ENCODE data around the gene GPX6. TPM values are rescaled to one million over a fixed set of nuclear protein-coding genes. Genes with fewer than 3 reads are reported as not detected.
"Not testable (repeated sequence)": the region's sequence is repeated elsewhere in the genome, so short reads cannot be mapped to it uniquely, and the experiment has no call there.

Gene GPX6
- total RNA-seq, 1 donor: not detected

- DNase-seq (ENCODE audit: low read depth): no peak
- TF ChIP-seq, protein P1, sequence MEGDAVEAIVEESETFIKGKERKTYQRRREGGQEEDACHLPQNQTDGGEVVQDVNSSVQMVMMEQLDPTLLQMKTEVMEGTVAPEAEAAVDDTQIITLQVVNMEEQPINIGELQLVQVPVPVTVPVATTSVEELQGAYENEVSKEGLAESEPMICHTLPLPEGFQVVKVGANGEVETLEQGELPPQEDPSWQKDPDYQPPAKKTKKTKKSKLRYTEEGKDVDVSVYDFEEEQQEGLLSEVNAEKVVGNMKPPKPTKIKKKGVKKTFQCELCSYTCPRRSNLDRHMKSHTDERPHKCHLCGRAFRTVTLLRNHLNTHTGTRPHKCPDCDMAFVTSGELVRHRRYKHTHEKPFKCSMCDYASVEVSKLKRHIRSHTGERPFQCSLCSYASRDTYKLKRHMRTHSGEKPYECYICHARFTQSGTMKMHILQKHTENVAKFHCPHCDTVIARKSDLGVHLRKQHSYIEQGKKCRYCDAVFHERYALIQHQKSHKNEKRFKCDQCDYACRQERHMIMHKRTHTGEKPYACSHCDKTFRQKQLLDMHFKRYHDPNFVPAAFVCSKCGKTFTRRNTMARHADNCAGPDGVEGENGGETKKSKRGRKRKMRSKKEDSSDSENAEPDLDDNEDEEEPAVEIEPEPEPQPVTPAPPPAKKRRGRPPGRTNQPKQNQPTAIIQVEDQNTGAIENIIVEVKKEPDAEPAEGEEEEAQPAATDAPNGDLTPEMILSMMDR (IDR thresholded peaks at IDR 0.05; ENCODE audit: insufficient read depth, low read length): no peak
- no peak overlapping the region for H3K4me3 ChIP-seq (ENCODE audit: low read depth, low read length)
Measured at GRCh38 chr6:28480253-28480932, 35.2 kb downstream of the GPX6 start.

GRCh38 chr6:28478518-28478917 lies 37.1 kb downstream of the GPX6 start:
- no peak for DNase-seq (ENCODE audit: low read depth)
- no peak overlapping the region for H3K4me3 ChIP-seq (ENCODE audit: low read depth, low read length)
- TF ChIP-seq, protein P1 (IDR thresholded peaks at IDR 0.05; ENCODE audit: insufficient read depth, low read length): no peak

DNA sequence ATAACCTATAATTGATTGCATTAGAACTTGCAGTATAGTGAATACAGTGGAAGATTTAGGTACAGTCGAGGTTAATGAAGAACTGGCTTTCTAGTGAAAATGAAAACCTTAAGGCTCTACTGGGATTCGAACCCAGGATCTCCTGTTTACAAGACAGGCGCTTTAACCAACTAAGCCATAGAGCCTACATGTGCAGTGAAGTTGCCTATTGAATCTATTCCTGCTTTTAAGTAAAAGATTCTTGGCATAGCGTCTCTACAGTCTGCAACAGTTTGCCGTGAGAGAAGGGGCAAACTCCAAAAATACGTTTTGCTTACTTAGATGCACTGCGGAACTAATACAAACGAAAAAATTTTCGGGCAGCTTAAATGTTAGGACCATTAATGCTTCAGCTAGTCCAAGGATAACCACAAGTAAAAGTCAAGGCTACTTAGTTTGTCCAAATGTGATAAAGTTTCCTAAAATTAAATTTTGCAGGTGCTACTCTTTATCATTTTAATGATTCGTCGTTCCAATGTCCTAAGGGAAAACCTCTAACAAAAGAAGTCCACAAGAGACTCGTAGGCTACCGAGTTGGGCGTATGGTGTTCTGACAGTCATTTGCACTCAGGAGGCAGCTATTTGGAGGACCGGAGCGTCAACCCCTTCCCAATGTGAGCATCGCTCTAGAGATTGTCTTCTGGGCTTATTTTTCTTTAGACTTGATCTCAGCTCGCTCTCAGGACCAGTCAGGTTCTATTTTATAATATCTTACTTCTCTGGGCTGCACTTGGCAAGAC lies 41.0 kb downstream of the GPX6 start:
- DNase-seq (ENCODE audit: low read depth): peak; percentile 95
- TF ChIP-seq, protein P1 (IDR thresholded peaks at IDR 0.05; ENCODE audit: insufficient read depth, low read length): no peak
- peak overlapping the region; percentile 66 for H3K4me3 ChIP-seq (ENCODE audit: low read depth, low read length)

- not testable (repeated sequence) for H3K4me3 ChIP-seq (ENCODE audit: low read depth, low read length); DNase-seq (ENCODE audit: low read depth)
Measured at GRCh38 chr6:28469153-28469745, 46.3 kb downstream of the GPX6 start.

- H3K4me3 ChIP-seq (ENCODE audit: low read depth, low read length): no peak overlapping the region
- DNase-seq (ENCODE audit: low read depth): no peak
- TF ChIP-seq, protein P1 (IDR thresholded peaks at IDR 0.05; ENCODE audit: insufficient read depth, low read length): no peak
Measured at GRCh38 chr6:28468056-28468455, 47.5 kb downstream of the GPX6 start.

DNA sequence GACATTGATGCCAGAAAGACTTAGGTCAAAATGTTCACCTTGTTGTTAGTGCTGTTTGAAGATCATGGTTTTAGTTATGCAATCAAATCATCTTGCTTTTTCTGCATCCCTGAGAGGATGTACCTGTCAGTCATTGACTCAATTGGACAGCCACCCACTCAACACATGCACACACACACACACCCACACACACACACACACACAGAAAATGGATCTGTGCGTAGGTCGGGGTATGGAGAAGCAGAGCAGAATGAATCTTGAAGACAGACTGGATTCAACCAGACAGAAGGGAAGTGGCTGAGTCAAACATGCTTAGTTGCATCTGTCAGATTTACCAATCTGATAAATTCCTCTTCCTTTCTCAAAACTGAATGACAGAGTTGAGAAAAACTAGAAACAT lies 53.2 kb downstream of the GPX6 start:
- TF ChIP-seq, protein P1 (IDR thresholded peaks at IDR 0.05; ENCODE audit: insufficient read depth, low read length): no peak
- no peak for DNase-seq (ENCODE audit: low read depth)
- no peak overlapping the region for H3K4me3 ChIP-seq (ENCODE audit: low read depth, low read length)

DNA sequence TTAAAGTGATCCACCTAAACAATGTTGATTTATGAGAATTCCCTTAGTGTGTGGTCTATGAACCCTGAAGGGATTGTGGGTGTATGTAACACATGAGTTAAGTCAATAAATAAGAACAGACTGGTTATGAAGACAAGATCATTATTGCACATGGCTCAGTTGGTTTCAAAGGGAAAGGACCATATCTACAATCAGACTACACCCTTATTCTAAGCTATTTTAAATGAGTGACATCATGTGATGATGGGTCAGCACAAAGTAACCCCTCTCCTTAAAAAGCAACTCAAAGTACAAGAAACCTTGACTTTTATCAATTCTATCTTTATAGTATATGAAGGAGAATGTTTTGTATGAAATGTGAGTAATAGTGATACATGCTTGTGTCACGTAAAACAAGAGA lies 57.0 kb downstream of the GPX6 start:
- TF ChIP-seq, protein P1 (IDR thresholded peaks at IDR 0.05; ENCODE audit: insufficient read depth, low read length): no peak
- no peak for DNase-seq (ENCODE audit: low read depth)

More for the DNA sequence above, 57.0 kb downstream of the GPX6 start:
- no peak overlapping the region for H3K4me3 ChIP-seq (ENCODE audit: low read depth, low read length)

All from fibroblast of the aortic adventitia (primary cell).